H1 (cell line): ENCODE measurements around the gene SOX13. TPM values are rescaled to one million over a fixed set of nuclear protein-coding genes. Genes with fewer than 3 reads are reported as not detected.

Source experiments
- CREB1 ChIP-seq: IDR thresholded peaks from 2 replicates; pipeline ENCODE4 v1.6.1; 2012; ENCODE audit warnings: inconsistent platforms
- EP300 ChIP-seq, 2 experiments: IDR thresholded peaks; 1 replicate in 1 of 2; 2 replicates in 1 of 2; pipeline ENCODE4 v1.6.1; 2011 to 2012; ENCODE audit warnings: low read depth in 2 of 2, low read length in 2 of 2, mild to moderate bottlenecking in 2 of 2, borderline replicate concordance in 1 of 2, inconsistent platforms in 1 of 2, moderate library complexity in 1 of 2
- JUND ChIP-seq: IDR thresholded peaks from 2 replicates; pipeline ENCODE4 v1.6.1; 2011; ENCODE audit warnings: mild to moderate bottlenecking, improper control_type of control experiment, low read length
- NRF1 ChIP-seq: IDR thresholded peaks from 2 replicates; pipeline ENCODE4 v1.6.1; 2011; ENCODE audit warnings: mild to moderate bottlenecking, low read depth, low read length, improper control_type of control experiment
- SP2 ChIP-seq: IDR thresholded peaks from 2 replicates; pipeline ENCODE4 v1.6.1; 2012; ENCODE audit warnings: mild to moderate bottlenecking, low read length, inconsistent platforms
- SRF ChIP-seq: IDR thresholded peaks from 2 replicates; pipeline ENCODE4 v1.6.1; 2011; ENCODE audit warnings: mild to moderate bottlenecking, low read depth, low read length, moderate library complexity
- YY1 ChIP-seq: IDR thresholded peaks from 2 replicates; pipeline ENCODE4 v1.6.1; 2011; ENCODE audit warnings: low read depth, mild to moderate bottlenecking, low read length
- polyA plus RNA-seq, 7 experiments: library from polyadenylated mRNA; depleted of rRNA in 3 of 7; stranded (reverse) in 5 of 7; unstranded in 2 of 7; fragments of >200 nt in 5 of 7; fragments of 200-250 nt in 2 of 7; gene quantifications; 1 replicate in 5 of 7; 2 replicates in 1 of 7; 4 replicates in 1 of 7; pipeline versions ENCODE4 v1.2.1 to v1.2.3, GENCODE V29; 2011 to 2013; ENCODE audit warnings: missing spikeins in 2 of 7, mixed read lengths in 2 of 7
- total RNA-seq: library from RNA; stranded (reverse); fragmentation: NEBNext Ultra II Directional; extraction: Animal tissue kit (Norgen Biotek cat#: 25700); gene quantifications from 2 replicates; pipeline ENCODE4 v1.2.1, GENCODE V29; 2021
- TF ChIP-seq, protein P1 (sequence below): fragments of 300-600 bp; sonication (generic); IDR thresholded peaks from 2 replicates; pipeline ENCODE4 v1.7.1; 2012; ENCODE audit warnings: low read length, moderate library complexity, mild to moderate bottlenecking, inconsistent platforms; ENCODE audit not compliant: insufficient replicate concordance
- TF ChIP-seq, protein P2 (sequence below): IDR thresholded peaks from 2 replicates; pipeline ENCODE4 v1.6.1; 2012; ENCODE audit warnings: inconsistent platforms

SOX13 gene
- total and polyA plus RNA-seq, 2 of the 8 experiments (the other 6 are each of a cell fraction or from before 2014, with no cell fraction given), result 113 to 173 TPM

DNA sequence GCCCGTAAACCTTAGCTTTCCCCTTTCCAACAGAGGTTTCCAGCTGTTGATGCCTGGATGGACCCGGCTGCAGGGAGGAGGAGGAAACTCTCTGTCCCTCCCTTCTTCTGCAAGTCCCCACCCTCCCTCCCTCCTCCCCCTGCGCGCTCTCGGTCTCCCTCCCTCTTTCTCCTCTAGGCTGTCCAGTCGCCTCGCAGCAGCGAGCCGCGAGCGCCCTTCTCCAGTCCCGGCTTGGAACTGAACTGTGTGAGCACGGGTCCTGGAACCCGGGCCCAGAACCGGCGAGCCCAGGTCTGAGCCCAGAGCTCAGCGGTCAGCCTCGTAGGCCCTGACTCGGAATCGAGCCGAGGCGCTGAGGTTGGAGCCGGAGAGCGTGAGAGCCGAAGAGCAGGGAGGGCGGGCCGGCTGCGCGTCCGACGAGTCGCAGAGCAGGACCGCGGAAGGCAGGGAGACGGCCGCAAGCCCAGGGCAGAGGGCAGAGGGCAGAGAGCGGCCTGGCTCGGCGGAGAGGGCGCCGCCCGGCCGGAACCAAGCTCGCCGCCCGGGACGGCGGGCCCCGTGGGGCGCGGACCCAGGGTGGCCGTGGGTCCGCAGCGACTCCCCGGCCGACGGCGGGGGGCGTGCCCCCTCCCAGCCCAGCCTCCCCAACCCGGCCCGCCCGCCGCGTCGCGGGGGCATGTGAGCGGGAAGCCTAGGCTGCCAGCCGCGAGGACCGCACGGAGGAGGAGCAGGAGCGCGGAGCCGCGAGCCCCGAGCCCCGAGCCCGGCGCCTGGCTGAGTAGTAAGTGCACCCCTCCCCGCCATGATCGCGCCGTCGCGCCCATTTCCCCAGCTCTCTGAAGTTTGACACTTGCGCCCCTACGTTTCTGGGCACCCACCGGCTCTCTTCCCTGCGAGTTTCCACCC lies at the start of gene SOX13 (continued):
- TF ChIP-seq, protein P1, sequence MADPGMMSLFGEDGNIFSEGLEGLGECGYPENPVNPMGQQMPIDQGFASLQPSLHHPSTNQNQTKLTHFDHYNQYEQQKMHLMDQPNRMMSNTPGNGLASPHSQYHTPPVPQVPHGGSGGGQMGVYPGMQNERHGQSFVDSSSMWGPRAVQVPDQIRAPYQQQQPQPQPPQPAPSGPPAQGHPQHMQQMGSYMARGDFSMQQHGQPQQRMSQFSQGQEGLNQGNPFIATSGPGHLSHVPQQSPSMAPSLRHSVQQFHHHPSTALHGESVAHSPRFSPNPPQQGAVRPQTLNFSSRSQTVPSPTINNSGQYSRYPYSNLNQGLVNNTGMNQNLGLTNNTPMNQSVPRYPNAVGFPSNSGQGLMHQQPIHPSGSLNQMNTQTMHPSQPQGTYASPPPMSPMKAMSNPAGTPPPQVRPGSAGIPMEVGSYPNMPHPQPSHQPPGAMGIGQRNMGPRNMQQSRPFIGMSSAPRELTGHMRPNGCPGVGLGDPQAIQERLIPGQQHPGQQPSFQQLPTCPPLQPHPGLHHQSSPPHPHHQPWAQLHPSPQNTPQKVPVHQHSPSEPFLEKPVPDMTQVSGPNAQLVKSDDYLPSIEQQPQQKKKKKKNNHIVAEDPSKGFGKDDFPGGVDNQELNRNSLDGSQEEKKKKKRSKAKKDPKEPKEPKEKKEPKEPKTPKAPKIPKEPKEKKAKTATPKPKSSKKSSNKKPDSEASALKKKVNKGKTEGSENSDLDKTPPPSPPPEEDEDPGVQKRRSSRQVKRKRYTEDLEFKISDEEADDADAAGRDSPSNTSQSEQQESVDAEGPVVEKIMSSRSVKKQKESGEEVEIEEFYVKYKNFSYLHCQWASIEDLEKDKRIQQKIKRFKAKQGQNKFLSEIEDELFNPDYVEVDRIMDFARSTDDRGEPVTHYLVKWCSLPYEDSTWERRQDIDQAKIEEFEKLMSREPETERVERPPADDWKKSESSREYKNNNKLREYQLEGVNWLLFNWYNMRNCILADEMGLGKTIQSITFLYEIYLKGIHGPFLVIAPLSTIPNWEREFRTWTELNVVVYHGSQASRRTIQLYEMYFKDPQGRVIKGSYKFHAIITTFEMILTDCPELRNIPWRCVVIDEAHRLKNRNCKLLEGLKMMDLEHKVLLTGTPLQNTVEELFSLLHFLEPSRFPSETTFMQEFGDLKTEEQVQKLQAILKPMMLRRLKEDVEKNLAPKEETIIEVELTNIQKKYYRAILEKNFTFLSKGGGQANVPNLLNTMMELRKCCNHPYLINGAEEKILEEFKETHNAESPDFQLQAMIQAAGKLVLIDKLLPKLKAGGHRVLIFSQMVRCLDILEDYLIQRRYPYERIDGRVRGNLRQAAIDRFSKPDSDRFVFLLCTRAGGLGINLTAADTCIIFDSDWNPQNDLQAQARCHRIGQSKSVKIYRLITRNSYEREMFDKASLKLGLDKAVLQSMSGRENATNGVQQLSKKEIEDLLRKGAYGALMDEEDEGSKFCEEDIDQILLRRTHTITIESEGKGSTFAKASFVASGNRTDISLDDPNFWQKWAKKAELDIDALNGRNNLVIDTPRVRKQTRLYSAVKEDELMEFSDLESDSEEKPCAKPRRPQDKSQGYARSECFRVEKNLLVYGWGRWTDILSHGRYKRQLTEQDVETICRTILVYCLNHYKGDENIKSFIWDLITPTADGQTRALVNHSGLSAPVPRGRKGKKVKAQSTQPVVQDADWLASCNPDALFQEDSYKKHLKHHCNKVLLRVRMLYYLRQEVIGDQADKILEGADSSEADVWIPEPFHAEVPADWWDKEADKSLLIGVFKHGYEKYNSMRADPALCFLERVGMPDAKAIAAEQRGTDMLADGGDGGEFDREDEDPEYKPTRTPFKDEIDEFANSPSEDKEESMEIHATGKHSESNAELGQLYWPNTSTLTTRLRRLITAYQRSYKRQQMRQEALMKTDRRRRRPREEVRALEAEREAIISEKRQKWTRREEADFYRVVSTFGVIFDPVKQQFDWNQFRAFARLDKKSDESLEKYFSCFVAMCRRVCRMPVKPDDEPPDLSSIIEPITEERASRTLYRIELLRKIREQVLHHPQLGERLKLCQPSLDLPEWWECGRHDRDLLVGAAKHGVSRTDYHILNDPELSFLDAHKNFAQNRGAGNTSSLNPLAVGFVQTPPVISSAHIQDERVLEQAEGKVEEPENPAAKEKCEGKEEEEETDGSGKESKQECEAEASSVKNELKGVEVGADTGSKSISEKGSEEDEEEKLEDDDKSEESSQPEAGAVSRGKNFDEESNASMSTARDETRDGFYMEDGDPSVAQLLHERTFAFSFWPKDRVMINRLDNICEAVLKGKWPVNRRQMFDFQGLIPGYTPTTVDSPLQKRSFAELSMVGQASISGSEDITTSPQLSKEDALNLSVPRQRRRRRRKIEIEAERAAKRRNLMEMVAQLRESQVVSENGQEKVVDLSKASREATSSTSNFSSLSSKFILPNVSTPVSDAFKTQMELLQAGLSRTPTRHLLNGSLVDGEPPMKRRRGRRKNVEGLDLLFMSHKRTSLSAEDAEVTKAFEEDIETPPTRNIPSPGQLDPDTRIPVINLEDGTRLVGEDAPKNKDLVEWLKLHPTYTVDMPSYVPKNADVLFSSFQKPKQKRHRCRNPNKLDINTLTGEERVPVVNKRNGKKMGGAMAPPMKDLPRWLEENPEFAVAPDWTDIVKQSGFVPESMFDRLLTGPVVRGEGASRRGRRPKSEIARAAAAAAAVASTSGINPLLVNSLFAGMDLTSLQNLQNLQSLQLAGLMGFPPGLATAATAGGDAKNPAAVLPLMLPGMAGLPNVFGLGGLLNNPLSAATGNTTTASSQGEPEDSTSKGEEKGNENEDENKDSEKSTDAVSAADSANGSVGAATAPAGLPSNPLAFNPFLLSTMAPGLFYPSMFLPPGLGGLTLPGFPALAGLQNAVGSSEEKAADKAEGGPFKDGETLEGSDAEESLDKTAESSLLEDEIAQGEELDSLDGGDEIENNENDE, result no peak
- no peak for TF ChIP-seq SP2
- no peak for TF ChIP-seq CREB1
- no peak for TF ChIP-seq EP300 (IDR thresholded peaks at IDR 0.05; ENCODE audit: borderline replicate concordance in 1 of 2, low read depth in 2 of 2, low read length in 2 of 2)
- TF ChIP-seq YY1, result 0 out of 2 replicates have a peak, but pooled peaks have one; percentile 18
- TF ChIP-seq, protein P2, sequence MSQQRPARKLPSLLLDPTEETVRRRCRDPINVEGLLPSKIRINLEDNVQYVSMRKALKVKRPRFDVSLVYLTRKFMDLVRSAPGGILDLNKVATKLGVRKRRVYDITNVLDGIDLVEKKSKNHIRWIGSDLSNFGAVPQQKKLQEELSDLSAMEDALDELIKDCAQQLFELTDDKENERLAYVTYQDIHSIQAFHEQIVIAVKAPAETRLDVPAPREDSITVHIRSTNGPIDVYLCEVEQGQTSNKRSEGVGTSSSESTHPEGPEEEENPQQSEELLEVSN, result no peak
- no peak for TF ChIP-seq JUND
- no peak for TF ChIP-seq SRF
- TF ChIP-seq NRF1, result no peak
